Measurements from ENCODE around the gene CLSTN2. TPM values are rescaled to one million over a fixed set of nuclear protein-coding genes. Genes with fewer than 3 reads are reported as not detected.

Gene CLSTN2
- total RNA-seq, 1 experiment from 2014 or later = 0.84 TPM

DNA sequence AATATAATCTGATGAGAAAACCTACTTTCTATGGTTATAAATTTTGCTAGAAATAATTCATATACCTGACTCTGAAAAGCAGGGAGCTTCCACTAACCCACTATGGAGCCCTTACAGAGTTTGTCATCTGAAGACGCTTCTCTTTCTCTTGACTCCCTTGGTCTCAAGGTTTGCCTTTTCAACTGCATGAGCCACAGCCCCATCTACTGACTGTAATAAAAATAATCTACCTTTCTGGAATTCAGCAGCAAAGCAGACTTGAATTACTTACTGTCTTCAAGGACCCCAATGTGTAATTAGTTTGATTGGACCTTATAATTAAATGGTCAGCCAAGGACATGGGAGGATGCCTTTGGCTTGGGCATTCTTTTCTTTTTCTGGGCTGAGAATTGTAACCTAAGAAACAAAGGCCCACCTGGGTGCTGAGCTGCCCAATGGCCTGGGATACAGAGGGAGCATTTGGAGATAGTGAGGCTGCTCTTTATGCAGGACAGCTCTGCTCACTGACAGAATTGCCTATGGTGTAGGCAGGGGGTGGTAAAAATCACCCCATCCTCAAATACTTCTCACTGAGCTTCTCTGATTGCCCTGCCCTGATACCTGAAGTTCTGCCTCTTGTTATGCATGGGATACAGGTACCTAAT, 564.3 kb downstream of the CLSTN2 start:
- peak; percentile 53 for DNase-seq (ENCODE audit: low read depth)

DNA sequence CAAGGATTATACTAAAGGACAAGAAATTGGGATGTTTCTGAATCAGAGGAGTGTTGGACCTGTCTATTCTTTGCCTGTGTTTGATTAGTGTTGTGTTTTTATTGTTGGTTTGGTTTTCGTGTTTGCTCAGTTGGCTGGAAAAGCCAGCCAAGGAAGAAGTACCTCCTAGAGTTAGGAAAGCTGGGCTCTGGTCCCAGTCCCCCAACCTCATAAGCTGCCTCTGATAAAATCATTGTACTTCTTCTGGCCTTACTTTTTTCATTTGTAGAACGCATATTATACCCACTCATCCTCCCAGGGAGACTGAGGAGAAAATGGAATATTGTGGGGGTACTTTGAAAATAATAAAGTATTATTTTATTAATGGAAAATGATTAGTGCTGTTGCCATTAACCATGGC, 565.5 kb downstream of the CLSTN2 start:
- DNase-seq (ENCODE audit: low read depth) = no peak

GRCh38 chr3:140501061-140501769, 566.2 kb downstream of the CLSTN2 start:
- peak; percentile 50 for DNase-seq (ENCODE audit: low read depth)

- DNase-seq (ENCODE audit: low read depth) = no peak
These were observed 566.9 kb downstream of the CLSTN2 start for GRCh38 chr3:140501770-140502364.

GRCh38 chr3:140505213-140505612, 570.2 kb downstream of the CLSTN2 start:
- peak; percentile 76 for DNase-seq (ENCODE audit: low read depth)

DNA sequence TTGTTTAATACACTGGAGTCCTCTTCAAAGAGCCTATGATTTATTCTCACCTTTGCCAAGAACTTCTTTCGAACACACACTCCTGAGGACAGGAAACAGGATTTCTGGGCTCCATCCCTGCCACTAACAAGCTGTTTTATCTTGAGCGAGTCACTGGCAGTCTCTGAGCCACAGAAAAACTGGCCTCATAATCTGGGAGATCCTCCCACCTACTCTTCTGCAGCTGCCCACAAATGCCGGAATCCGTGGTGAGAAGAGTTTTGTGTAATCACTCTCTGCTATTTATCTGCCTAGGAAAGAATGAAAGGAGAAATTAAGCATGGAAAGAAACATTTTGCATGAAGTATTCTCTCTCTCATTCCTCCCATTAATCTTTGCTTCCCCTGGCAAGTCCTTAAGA, 570.9 kb downstream of the CLSTN2 start:
- DNase-seq (ENCODE audit: low read depth) = peak; percentile 29

- no peak for DNase-seq (ENCODE audit: low read depth)
These were observed 573.6 kb downstream of the CLSTN2 start for GRCh38 chr3:140508550-140508949.

GRCh38 chr3:140509534-140509933, 574.5 kb downstream of the CLSTN2 start:
- no peak for DNase-seq (ENCODE audit: low read depth)

GRCh38 chr3:140510303-140510861, 575.4 kb downstream of the CLSTN2 start:
- no peak for DNase-seq (ENCODE audit: low read depth)

- peak; percentile 15 for DNase-seq (ENCODE audit: low read depth)
These were observed 586.9 kb downstream of the CLSTN2 start for GRCh38 chr3:140521751-140522445.

- no peak for DNase-seq (ENCODE audit: low read depth)
These were observed 587.8 kb downstream of the CLSTN2 start for GRCh38 chr3:140522653-140523380.

DNA sequence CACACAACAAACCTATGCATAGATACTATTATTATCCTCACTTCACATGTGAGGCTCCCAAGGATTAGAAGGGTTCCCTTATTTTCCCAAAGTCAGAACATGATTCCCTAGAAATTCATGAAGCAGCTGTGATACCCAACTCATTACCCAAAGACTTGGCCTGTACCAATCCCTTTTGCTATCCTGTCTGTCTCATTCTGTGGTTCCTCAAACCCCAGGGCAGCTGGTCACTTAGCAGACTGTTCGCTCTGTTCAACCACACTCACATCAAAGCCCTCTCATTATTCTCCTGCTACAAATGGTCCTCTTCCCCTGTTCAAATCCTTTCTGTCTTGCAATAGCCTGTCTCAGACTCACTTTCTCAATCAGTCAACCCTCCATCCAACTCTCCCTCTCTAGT, 588.6 kb downstream of the CLSTN2 start:
- DNase-seq (ENCODE audit: low read depth) = no peak

DNA sequence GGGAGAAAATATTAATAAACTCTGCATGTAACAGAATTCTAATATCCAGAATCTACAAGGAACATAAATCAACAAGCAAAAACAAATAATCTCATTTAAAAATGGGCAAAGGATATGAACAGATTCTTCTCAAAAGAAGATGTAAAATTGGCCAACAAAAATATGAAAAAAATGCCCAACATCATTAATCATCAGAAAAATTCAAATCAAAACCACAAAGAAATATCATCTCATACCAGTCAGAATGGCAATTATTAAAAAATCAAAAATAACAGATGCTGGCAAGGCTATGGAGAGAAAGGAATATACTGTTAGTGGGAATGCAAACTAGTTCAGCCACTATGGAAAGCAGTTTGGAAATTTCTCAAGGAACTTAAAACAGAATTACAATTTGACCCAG, 592.2 kb downstream of the CLSTN2 start:
- no peak for DNase-seq (ENCODE audit: low read depth)

DNA sequence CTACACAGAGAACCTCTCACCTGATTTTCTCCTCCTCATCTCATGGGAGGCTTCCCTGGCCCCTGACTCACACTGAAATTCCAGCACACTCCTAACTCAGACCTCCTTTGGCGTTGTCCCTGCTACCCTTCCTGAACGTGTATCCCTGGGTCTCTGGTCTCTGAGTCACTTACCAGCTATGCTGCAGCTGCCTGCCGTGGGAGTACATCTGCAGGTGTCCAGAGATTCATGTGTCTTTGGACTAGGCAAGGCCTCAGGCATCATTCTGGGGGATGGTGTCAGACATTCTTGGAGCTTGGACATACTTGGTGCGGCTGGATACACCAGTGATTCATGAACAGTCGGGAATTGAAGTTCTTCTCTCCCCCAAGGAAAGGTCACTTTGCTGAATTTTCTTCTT, 594.1 kb downstream of the CLSTN2 start:
- peak; percentile 100 for DNase-seq (ENCODE audit: low read depth)

- DNase-seq (ENCODE audit: low read depth) = no peak
These were observed 594.6 kb downstream of the CLSTN2 start for GRCh38 chr3:140529558-140529957.

DNA sequence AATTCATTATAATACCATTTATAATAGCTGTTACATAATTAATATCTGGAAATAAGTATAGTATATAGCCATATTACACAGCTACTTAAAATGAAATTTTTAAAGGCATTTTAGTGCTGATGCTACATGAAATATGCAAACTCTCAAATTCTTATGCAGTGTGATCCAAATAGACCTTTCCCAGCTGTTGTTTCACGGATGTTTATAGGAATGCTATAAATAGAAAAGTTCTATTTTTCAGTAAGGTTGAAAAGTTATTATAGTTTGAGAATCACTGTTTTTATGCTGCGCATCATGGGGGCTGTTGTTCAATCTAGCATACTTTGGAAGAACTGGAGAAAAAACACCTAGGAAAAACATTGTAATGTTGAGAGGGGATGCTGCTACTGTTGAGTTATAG, 595.1 kb downstream of the CLSTN2 start:
- DNase-seq (ENCODE audit: low read depth) = no peak

- peak; percentile 84 for DNase-seq (ENCODE audit: low read depth)
These were observed 595.6 kb downstream of the CLSTN2 start for GRCh38 chr3:140530603-140531002.

DNA sequence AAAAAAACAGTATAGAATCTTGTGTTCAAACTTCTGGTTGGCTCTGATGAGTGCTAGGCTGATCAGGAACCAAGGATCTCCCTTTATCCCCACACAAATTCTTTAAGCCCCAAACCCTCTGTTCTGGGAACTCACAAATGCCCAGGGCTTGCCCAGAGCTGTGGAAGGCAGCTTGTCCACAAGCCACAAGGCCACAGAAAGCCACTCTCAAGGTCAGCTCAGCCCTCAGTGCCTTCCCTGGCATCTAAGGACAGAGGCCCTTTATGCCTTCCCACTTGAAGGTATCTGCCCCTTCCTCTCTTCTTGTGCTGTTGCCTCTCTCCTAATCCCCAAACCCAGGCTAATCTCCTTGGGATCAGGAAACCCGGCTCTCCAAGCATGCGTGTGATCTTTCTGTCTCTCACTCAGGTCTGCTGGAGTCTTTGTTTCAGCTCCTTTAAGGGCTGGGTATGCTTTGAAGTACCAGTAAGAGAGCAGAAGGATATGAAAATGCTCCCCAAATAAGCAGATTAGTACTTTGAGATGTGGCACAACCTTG, 597.9 kb downstream of the CLSTN2 start:
- no peak for DNase-seq (ENCODE audit: low read depth)

GRCh38 chr3:140536926-140537726, 602.1 kb downstream of the CLSTN2 start:
- DNase-seq (ENCODE audit: low read depth) = no peak

DNA sequence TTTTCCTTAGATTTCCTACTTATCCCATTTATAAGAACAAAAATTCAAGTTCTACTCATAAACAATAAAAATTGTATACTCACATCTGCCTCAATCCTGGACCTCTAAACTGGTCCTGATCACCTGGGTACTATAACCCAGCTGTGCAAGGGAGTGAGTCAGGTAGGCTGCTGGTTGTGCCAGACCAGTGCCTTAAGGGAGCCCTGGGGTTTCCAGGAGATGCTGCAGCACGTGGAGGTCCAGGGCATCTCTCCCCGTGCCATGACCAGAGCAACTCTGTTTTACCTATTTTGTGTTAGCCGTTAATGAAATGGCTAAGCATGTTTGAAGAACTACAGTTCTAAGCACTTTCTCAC, 602.7 kb downstream of the CLSTN2 start:
- DNase-seq (ENCODE audit: low read depth) = no peak

- DNase-seq (ENCODE audit: low read depth) = no peak
These were observed 605.3 kb downstream of the CLSTN2 start for GRCh38 chr3:140540262-140540661.

Measured in RPMI7951 (cell line).